ENCODE results near the gene TDG.

GRCh38 chr12:104010121-104010520, 44.4 kb downstream of the TDG start:
- no peak for TF ChIP-seq EZH2 (IDR thresholded peaks at IDR 0.05; ENCODE audit: insufficient read depth, poor library complexity, severe bottlenecking)
- no peak for TF ChIP-seq EZH2phosphoT487 (IDR thresholded peaks at IDR 0.05; ENCODE audit: insufficient read depth, low read depth)
